ENCODE results near the gene ANK3. TPM values are rescaled to one million over a fixed set of nuclear protein-coding genes. Genes with fewer than 3 reads are reported as not detected.

Gene ANK3
- total RNA-seq (ENCODE audit: insufficient read depth, low replicate concordance), result 79.4 TPM

DNA sequence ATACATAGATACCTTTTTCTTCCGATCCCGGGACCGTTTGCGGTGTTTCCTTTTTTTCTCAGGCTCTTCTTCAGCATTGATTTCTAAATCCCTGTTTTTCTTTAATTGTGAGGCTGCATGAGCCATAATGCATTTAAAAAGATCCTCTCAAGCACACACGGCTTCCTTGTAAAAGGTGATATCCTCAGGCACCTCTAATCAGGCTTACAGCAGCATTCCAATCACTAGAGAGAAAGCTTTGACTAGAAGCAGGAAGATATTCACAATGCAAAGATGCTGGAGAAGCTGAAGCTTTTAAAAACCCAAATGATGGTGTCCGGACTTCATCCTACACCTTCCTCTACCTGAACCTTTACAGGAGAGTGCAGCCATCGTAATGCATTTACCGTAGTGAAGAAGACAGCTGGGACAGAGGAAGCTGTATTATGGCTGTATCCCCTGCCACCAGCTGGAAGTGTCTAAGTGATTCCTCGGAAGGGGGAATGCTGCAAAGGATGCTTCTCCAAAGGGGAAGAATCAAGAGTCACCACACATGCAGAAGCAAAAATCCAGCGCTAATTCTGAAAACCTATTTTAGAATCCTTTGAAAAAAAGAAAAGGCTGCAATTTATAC lies at the start of gene ANK3:
Gene ANK3, minus strand, starts transcription at position 463 of the 613 bp plus-strand sequence. Its CDS starts 337 bp downstream, at position 126.
- no peak for DNase-seq (ENCODE audit: low spot score)

DNA sequence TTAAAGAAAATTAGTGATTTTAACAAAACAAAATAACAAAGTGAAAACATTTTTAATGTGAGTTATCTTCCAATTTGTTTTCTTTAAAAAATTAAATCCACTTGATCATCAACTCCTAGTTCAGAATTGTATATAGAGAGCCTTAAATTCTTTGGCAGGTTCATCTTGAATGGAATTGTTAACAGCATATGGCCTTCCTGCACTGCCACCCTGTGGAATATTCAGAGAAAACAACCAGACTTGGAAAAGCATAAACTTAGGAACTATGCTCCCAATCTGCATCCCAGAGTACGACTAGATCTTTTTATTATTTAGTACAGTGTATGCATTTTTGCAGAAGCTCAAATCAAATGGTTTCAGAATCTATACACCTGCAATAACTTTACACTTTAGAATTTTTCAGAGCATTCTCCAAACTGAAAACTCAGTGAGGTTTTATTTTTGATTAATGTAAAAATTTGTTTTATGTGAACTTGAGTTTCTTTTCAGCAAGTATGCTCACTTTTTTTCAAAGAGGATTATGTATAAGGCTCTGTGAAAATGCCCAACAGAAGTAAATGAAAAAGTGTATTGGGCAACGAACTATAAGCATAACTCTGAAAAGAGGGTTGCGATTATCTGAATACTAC lies 44.9 kb upstream of the ANK3 start:
- peak; percentile 79 for DNase-seq (ENCODE audit: low spot score)

DNA sequence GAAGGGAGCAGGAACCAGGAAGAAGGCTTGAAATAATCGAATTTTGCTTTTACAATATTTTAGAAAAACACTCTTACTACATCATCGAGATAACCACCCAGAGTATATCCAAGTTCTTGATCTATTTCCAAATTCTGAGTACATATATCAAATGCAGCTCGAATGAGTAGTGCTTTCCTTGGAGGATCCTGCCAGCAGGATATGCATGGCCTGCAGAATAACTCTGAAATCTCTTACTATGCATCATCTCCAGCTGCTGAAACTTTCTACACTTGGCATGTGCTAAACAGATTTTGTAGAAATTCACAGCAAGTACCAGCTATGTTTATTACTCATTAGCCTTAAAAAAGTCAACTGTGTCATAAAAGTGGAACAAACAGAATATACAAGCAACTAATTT lies 44.0 kb upstream of the ANK3 start:
- DNase-seq (ENCODE audit: low spot score), result peak; percentile 89

DNA sequence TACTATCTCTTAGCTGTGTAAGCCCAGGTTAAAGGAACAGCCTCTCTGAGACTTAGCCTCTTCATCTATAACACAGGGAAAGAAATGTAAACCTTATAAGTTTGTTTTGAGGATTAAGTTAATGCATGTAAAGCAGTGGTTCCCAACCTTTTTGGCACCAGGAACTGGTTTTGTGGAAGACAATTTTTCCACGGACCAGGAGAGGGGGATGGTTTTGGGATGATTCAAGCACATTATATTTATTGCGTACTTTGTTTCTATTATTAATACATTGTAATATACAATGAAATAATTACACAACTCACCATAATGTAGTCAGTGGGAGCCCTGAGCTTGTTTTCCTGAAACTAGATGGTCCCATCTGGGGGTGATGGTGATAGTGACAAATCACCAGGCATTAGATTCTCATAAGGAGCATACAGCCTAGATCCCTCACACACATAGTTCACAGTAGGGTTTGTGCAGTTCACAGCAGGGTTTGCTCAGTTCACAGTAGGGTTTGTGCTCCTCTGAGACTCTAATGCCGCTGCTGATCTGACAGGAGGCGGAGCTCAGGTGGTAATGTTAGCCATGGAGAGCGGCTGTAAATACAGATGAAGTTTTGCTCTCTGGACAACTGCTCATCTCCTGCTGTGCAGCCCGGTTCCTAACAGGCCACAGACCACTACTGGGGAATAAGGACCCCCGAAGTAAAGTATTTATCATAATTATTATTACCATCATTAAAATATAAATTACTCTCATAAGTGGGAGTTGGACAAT lies 41.3 kb upstream of the ANK3 start:
- no peak for DNase-seq (ENCODE audit: low spot score)

DNA sequence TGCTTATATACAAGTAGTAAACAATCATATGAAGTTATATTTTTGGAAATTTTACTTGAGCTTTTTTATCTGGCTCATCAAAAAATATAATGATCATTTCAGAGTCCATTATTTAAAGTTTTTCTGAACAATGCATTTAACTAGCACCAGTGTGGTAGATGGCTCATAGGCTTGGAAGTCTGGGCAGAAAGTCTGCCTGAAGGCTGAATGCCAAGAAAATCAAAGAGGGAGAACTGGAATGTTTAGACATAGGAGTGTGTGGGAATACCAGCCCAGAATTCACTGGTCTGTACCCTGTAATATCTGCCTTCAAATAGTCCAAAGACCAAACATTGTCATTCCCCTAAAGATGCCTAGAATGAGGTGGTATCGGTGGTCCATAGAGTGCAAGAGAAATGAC lies 40.3 kb upstream of the ANK3 start:
- DNase-seq (ENCODE audit: low spot score), result peak; percentile 38

DNA sequence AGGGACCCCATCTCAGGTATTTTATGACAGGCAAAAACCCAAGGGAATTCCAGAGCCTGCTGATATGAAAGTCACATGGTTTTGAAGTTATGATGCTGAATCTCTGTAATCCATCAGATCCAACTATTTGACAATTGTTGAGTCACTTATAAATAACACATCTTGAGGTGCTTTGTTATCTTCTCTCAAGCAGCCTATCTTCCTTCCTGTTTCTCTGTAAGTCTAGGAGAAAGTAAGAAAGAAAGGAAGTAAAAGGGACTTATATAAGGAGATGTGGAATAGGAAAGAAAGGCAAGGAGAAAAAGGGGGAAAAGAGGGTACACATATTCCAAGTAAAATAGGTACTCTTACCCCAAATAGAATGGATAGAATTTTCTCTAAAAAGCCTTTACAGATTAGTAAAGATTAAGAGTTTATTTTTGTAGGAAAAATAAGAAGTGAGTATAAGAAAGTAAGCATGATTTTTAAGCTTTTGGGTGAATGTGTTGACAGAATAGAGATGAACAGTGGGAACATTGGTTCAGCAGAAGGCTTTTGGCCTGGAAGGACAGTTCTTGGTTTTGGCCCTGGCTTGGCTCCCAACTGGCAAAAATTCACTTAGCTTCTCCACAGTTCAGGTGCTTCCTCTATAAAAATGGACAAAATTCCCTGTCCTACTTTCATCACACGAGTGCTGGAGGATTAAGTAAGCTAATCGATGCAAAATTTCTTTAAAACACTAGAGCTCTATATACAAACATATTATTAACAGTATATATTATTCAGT lies 39.6 kb upstream of the ANK3 start:
- DNase-seq (ENCODE audit: low spot score), result peak; percentile 50

DNA sequence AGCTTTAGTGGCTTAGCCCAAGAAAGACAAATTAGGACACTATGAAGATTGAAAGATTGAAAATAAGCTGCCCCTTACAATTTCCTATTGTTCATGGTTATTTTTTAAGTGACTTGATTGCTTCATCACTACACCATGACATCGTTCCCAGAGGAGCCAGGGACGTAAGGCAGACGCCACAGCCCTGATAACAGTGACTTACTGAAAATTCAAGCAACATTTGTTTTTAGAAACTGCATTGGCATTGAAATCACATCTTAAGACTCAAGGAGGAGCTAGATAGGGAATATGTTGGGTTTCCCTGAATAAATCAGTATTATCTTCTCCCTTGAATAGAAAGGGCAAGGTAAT lies 38.7 kb upstream of the ANK3 start:
- DNase-seq (ENCODE audit: low spot score), result peak; percentile 44

DNA sequence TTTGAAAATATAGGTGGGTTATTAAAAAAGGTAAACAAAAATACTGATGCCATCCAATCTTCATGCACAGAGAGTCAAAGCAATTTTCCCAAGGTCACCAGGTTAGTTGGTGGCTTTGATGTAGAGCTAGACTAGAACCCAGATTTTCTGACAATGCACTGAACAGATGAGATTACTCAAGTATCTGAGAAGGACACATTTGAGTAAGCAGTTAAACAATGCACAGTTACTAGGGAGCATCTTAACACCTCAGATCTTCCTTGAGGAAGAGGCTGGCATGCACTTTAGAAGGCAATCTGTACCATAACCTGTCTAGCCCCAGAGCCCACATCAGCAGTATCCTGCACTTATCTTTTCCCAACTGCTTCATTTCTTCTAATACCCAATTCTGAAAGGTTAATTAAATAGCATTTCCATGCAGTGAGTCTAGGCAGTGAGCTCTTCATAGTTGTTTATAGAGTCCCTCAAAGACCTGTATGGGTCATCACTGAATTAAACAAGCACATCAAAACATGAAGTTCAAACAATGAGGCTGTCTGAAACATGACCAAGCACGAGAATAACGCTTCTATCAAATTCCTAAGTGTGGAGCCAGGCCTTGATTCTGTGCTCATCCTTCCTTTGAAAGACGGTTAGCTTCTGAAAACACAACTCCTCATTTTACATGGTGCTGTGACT lies 38.2 kb upstream of the ANK3 start:
- no peak for DNase-seq (ENCODE audit: low spot score)

DNA sequence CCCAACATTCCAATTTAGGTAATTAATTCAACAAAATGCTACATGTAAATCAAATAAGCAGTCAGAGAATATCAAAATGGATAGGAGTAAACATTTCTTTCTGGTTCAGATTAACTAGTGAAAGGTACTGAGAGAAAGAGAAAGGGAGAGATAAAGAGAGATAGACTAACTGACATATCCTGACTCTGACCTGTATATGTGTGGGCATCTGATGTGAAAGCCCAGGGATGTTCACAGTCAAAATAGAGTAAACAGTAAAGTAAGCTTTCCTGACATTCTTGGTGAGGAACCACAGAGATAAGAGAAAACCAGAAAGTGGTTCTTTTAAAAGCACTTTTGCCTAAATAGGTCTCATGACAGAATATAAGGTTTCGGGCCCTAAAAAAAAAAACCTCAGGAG lies 37.5 kb upstream of the ANK3 start:
- DNase-seq (ENCODE audit: low spot score), result no peak

DNA sequence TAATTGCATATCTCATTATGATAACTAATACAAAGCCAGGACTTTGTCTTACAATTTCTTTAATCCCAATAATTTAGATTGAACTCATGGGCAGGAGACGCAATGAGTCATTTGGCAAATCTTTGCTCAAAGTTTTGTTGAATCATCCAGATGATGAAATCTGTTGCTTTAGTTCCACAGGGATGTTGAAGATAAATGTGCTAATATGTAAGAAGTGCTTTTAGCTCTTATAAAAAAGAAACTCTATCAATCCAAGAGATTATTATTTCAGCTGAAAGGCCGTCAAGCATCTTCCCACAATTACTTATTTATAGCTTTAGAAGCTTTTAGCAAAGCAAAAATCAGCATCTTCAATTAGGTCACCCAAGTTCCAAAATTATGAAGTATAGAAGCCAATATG lies 36.8 kb upstream of the ANK3 start:
- DNase-seq (ENCODE audit: low spot score), result peak; percentile 44

DNA sequence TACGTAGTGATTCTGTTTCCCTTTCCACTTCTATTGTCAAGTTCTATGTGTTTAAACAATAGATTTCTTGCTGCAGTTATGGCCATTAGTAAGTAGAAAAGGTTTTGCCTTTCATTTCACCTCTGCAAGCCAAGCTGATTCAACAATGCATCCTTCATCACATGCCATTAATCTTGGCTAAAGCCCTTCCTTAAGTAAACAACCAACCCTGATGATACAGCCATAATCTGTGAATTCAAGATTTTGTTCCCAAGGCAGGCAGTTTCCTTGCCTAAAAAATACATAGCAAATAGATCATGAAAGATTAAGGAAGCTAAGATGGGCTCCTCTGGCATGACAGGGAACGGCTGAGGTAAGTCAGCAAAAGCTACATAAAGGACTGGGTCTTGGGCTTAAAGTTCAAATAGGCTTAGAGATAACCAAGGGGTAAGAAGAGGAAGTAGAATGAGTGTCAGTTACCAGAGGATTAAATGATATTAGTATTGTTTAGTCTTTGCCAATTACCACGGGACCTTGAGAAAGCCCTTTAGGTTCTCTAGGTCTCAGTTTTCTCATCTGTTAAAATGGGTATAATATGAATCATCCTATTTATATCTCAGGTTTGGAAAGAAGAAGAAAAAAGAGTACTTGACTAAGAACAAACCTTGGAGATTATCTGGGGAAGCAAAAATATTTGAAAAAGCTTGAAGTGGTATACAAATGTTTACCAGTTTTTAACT lies 35.9 kb upstream of the ANK3 start:
- DNase-seq (ENCODE audit: low spot score), result no peak

DNA sequence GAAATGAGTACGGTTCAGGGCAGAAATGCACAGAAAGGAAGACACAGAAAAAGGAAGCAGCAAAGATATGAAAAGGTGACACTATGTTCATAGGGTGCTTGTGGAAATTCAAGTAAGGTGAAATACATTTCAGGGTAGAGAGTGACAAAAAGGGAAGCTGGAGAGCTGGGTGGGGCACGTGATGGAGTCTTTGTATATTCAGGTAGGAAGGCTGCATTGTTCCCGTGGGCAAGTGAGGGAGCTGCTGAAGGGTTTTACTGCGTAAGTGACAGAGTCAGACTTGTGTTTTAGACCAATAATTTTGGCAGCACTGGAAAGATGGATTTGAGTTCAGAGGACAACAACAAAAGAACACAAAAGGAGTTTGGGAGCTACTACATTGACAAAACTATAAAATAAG lies 35.3 kb upstream of the ANK3 start:
- DNase-seq (ENCODE audit: low spot score), result no peak

DNA sequence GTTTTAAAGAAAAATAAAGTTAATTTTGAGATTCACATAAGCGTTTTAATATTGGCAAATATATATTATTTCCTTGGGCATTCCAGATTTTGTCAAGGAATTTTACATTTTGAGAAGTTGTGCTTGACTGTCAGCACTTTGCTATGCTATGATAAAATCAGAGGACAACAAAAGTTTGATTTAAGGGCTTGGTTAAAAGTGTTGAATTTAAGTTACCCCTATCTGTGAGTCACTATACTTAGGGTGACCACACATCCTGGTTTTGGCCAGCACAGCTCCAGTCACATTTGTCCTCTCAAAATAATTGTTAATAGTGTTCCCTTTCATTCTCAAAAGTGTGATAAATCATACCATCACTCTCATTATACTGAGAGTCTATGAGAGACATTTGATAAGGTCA lies 34.2 kb upstream of the ANK3 start:
- DNase-seq (ENCODE audit: low spot score), result no peak

DNA sequence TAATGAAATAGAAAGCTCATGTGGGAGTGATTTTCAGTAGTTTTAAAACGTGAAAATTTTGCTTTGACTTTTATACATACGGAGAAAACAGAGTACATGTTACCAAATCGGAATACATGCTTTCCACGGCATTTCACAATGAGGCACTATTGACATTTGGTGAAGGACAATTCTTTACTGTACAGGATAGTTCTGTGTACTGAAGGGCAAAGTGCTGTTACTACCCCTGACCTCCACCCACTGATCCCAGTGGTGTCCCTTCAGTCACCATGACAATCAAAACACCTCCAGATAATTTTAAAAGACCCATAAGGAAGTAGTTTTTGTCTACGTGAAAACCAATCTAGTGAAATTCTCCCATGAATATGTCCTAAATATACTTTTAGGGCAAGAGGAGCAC lies 33.1 kb upstream of the ANK3 start:
- no peak for DNase-seq (ENCODE audit: low spot score)

DNA sequence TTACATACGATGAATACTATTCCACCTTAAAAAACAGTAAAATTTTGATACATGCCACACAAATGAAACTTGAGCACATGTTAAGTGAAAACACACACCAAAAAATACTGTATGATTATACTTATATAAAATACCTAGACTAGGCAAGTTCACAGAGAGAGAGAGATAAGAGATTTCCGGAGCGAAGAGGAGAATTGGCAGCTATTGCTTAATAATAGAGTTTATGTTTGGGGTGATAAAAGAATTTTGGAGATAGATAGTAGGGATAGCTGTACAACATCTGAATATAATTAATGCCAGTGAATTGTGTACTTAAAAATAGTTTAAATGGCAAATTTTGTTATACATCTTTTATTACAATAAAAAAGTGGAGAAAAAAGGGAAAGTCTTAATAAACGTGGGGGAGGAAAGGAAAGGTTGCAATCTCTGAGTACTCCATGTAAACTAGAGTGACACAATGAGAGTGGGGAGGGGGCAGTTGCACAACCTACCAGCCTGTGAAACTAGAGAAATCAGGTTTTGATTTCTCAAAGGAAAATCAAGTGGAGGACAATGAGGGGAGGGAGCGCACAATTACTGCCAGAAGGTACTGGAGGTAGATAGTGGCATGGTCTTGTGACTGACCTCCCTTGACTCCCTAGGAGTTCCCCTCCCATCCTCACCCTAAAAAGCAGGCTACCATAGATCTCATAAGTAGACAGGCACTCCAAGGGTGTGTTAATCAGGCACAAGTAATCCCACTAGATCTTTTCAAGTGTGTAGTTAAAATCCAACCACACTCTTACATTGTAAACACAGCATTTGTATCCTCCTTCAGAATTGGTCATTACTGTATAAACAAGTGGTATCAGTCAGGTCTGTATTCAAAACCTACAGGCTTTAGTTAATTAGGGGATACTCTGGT lies 31.6 kb upstream of the ANK3 start:
- no peak for DNase-seq (ENCODE audit: low spot score)

DNA sequence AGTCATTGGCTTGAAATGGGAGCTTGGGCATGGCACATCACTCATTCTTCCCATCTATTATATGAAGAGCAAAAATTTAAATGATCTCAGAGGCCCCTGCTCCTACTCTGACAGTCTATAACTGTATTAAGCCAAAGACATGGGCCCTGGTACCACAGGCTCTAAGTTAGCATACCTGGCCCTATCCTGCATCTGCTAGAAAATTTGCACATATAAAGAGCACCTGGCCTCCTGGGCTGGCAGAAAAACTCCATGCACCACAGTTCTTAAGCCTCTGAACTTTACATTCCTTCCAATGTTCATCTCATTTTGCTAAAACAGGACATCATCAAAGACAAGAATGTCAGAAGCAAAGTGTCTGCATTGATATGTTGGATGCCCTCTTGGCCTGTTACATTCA lies 29.6 kb upstream of the ANK3 start:
- no peak for DNase-seq (ENCODE audit: low spot score)

DNA sequence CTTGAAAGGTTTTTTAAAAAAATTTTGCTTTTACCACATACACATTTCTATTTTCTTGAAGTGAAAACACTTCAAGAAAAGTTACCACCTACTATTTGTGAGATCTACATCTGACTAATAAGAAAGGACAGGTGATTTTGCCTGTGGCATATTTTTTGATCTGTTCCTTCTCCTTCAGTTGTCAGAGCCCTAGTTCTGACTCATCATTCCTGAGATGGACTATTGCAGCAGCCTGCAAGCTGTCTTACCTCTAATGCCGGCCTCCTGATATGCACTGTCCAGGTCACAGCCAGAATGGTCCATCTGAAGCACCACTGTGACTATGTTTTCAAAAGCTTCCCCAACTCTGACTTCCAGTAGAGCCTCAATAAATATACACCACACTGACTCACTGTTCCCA lies 28.2 kb upstream of the ANK3 start:
- peak; percentile 30 for DNase-seq (ENCODE audit: low spot score)

DNA sequence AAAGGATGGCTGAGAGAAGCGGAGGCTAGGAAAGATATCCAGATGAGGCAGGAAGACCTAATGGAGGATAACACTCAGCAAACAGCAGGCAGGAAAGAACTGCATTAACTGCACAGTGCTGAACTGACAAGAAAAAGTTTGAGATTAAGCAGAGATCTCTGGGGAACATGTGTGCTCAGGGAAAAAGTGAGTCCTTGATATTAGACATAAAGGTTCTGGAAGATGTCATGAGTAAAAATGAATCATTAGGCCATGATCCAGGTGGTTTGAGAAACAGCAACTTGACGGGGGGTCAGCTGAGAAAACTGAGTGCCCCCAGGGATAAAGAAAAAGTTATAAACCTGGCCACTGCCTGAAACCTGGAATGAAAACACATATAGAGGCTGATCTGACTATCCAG lies 27.3 kb upstream of the ANK3 start:
- peak; percentile 85 for DNase-seq (ENCODE audit: low spot score)

DNA sequence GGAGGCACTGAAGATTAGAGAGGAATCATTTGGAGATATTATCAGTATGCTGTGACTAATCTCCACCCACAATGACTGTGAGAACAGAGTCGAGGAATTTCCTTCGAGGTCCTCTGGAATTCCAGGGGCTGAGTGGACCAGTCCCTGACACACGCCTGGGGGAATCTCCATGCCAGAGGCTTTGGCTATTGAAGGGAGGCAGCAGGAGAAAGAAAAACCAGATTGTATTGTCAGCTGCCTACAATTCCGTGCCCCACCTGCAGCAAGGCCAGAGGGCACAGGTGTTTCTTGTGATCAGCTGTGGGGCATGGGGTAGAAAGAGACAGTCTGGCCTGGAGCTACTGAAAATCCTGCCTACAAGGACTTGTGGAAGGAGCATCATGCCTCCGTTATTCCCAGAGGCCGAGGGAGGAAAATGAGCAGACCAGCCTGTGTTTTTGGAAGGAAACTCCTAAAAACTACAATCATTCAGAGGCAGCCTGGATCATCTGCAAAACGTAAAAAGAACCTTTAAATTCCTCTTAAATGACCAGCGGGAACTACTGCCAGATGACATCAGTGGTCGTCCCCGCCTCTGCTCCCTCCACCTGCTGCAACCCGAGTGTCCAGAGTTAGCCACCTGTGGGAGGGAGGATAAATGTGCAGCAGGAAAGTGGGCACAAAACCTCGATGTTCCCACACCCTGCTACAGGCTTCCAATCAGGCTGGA lies 25.4 kb upstream of the ANK3 start:
- peak; percentile 20 for DNase-seq (ENCODE audit: low spot score)
